Activated T-helper 17 cell treated with anti-CD3 and anti-CD28 coated beads, Interleukin-2, amount 50 U/mL, for 72 hours (primary cell): Measurements from ENCODE around the gene NNT. TPM values are rescaled to one million over a fixed set of nuclear protein-coding genes. Genes with fewer than 3 reads are reported as not detected.
A peak's percentile ranks its signal among the peaks of the same experiment; 100 is the strongest.

Experiments used
- ATAC-seq: fragments of 150-1000 bp; cut with Tn5 transposase; replicated peaks from 2 replicates; pipeline ENCODE4 v1.10.0; 2021; ENCODE audit warnings: mild to moderate bottlenecking, moderate library complexity
- H3K27ac Mint-ChIP-seq: one replicate; pipeline ENCODE4 v1.8.0; 2022; ENCODE audit warnings: mixed read lengths
- H3K27me3 Mint-ChIP-seq: one replicate; pipeline ENCODE4 v1.8.0; 2022; ENCODE audit warnings: mixed read lengths
- H3K36me3 Mint-ChIP-seq: one replicate; pipeline ENCODE4 v1.8.0; 2022; ENCODE audit warnings: low read depth, mild to moderate bottlenecking, mixed read lengths
- H3K4me1 Mint-ChIP-seq: one replicate; pipeline ENCODE4 v1.8.0; 2022; ENCODE audit warnings: mixed read lengths
- H3K4me3 Mint-ChIP-seq: one replicate; pipeline ENCODE4 v1.8.0; 2022; ENCODE audit warnings: mild to moderate bottlenecking, mixed read lengths
- H3K9me3 Mint-ChIP-seq: one replicate; pipeline ENCODE4 v1.8.0; 2022; ENCODE audit warnings: mixed read lengths
- total RNA-seq, 2 donors: library from RNA; stranded (reverse); gene quantifications; one replicate each; pipeline ENCODE4 v1.2.3, GENCODE V29; 2022

The NNT gene
- total RNA-seq, 2 donors from 2014 or later = 87.5 to 97.2 TPM

DNA sequence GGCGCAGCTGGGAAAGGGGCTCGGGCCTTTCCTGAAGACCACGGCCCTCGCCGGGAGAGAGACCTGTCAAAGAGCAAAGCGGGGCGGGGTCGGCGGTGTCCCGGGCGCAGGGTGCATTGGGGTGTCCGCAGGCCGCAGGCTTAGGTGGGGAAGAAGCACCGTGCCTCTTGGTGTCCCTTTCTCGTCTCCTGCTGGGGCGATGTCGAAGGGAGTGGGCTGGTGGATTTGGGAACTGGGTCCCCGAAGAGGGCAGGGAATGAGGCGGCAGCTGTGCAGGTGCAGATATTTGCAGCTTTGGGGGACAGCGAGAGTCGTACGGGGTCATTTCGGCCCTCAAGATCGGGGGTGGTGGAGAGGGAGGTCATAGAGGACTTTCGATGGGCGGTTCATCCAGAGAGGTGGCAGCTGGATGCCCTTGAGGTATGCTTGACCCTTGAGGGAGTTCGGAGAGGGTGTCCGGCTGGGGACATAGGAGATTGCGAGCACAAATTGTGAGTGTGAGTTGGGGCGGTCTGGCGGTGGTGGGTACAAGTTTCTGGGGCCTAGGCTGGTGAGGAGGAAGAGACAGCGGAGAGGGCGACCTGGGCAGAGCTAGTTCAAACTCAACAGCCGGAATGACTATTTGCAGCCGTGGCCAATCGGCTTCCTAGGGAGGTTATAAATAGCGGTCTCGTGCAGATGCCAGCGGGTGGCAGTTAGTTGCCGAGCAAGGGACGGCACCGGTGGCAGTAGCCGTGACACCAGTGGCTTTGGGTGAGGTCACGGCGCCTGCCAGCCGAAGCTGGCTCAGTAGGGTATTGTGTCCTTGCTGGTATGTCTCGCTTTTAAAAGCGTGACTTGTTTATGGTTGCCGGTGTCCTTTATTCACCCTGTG lies 601 bp downstream of the NNT start:
- peaks cover 18% of the 10 kb centered on the region for H3K4me1 Mint-ChIP-seq
- H3K27me3 Mint-ChIP-seq = no peaks in the 10 kb centered on the region
- peak overlapping the region; percentile 93 for H3K27ac Mint-ChIP-seq

DNA sequence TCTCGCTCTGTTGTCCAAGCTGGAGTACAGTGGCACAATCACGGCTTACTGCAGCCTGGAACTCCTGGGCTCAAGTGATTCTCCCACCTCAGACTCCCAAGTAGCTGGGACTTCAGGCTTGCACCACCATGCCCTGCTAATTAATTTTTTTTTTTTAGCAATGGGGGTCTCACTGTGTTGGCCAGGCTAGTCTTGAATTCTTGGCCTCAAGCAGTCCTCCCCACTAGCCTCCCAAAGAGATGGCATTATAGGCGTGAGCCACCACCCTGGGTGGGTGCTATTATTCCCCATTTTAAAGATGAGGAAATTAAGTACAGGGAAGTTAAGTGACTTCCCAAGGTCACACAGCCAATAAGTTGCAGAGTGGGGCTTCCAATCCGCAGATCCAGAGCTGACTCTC lies 1.7 kb downstream of the NNT start:
- no peak for ATAC-seq
- Mint-ChIP-seq H3K4me1 (peaks cover 18% of the 10 kb centered on the region), H3K9me3 (no peaks in the 10 kb centered on the region), H3K27me3 (no peaks in the 10 kb centered on the region), H3K4me3 (peak overlapping the region; percentile 94), H3K27ac (no peak overlapping the region), H3K36me3 (peaks cover 49% of the 10 kb centered on the region)

More for the DNA sequence above, 601 bp downstream of the NNT start:
- peak; percentile 82 for ATAC-seq
- peaks cover 40% of the 10 kb centered on the region for H3K36me3 Mint-ChIP-seq
- peak overlapping the region; percentile 94 for H3K4me3 Mint-ChIP-seq
- H3K9me3 Mint-ChIP-seq = no peaks in the 10 kb centered on the region

DNA sequence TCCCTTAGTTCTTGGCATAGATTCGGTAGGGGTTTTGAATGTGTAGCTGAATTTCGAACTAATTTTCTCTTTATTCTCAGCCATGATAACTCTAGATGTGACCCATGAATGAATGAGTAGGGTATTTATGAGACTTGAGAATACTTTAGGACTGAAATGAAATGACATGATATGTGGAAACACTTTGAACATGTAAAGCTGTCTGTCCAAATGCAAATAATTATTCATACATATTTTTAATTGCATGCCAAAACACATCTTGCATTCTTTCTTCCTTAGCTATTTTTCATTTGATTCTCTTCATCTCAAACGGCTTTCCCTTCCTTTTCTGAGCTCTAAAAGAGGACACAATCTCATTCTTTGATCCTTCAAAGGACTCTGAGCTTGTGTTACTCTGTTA lies 3.4 kb downstream of the NNT start:
- peak overlapping the region; percentile 58 for H3K27ac Mint-ChIP-seq
- H3K4me1 Mint-ChIP-seq = peaks cover 18% of the 10 kb centered on the region
- H3K9me3 Mint-ChIP-seq = no peaks in the 10 kb centered on the region
- ATAC-seq = no peak
- H3K4me3 Mint-ChIP-seq = no peak overlapping the region
- H3K36me3 Mint-ChIP-seq = peaks cover 65% of the 10 kb centered on the region
- no peaks in the 10 kb centered on the region for H3K27me3 Mint-ChIP-seq

DNA sequence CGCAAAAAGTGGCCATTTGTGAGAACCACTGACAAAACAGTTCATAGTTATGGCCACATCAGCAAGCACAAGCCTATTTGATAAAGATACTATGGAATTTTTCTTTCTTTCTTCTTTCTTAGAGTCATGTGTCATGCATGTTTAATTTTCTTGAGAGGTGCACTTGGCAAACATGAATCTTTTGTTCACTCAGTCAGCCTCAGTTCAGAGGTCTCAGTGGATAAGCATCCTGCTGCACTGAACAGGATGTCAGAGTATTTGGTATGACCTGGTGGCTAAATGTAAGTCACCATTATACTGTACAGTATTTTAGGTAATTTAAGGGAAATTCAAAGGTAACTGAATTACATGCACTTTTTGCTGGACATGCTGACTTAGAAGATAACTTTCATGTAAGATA lies 5.4 kb downstream of the NNT start:
- no peak for ATAC-seq
- H3K27me3 Mint-ChIP-seq = no peaks in the 10 kb centered on the region
- H3K27ac Mint-ChIP-seq = no peak overlapping the region
- peaks cover 23% of the 10 kb centered on the region for H3K4me1 Mint-ChIP-seq
- no peak overlapping the region for H3K4me3 Mint-ChIP-seq
- no peaks in the 10 kb centered on the region for H3K9me3 Mint-ChIP-seq
- H3K36me3 Mint-ChIP-seq = peaks cover 81% of the 10 kb centered on the region

DNA sequence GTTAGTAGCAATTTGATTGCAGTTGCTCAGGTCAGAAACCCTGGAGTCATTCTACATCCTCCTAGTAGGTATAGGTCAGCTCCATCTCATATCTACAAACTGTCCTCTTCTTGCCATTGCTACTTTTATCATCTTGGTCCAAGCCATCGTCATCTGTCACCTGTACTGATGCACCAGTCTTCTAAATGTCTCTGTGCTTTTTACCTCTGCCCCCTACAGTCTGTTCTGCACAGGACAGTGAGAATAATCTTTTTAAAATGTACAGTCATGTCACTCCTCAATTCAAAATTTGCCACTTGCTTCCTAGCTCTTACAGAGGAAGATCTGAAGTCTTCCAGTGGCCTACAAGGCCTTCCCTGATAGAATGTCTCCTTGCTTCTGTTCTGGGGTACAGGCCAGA lies 6.8 kb downstream of the NNT start:
- Mint-ChIP-seq H3K36me3 (peaks cover 83% of the 10 kb centered on the region), H3K27ac (no peak overlapping the region), H3K9me3 (no peaks in the 10 kb centered on the region), H3K4me1 (peaks cover 19% of the 10 kb centered on the region), H3K27me3 (no peaks in the 10 kb centered on the region), H3K4me3 (no peak overlapping the region)
- peak; percentile 69 for ATAC-seq

DNA sequence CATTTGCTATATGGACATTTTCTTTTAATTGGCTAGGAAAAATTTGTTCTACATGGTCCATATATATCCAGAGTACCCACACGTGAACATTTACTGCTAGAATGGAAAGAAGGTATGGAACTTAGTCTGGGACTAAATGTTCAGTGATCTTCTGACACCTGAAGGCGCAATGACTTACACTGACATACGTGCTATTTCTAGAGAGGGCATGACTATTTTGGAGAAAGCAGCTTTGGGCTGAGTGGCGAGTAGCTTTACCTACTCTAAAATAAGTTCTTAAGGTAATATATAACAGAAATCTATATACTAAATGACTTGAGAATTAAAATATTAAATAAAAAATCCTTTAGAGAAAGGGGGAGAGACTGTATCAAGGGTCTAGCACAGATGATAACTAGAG lies 10.4 kb downstream of the NNT start:
- no peak overlapping the region for H3K4me3 Mint-ChIP-seq
- no peak for ATAC-seq
- H3K27ac Mint-ChIP-seq = no peak overlapping the region
- peaks cover 5% of the 10 kb centered on the region for H3K4me1 Mint-ChIP-seq
- peaks cover 90% of the 10 kb centered on the region for H3K36me3 Mint-ChIP-seq
- no peaks in the 10 kb centered on the region for H3K9me3 Mint-ChIP-seq
- no peaks in the 10 kb centered on the region for H3K27me3 Mint-ChIP-seq

DNA sequence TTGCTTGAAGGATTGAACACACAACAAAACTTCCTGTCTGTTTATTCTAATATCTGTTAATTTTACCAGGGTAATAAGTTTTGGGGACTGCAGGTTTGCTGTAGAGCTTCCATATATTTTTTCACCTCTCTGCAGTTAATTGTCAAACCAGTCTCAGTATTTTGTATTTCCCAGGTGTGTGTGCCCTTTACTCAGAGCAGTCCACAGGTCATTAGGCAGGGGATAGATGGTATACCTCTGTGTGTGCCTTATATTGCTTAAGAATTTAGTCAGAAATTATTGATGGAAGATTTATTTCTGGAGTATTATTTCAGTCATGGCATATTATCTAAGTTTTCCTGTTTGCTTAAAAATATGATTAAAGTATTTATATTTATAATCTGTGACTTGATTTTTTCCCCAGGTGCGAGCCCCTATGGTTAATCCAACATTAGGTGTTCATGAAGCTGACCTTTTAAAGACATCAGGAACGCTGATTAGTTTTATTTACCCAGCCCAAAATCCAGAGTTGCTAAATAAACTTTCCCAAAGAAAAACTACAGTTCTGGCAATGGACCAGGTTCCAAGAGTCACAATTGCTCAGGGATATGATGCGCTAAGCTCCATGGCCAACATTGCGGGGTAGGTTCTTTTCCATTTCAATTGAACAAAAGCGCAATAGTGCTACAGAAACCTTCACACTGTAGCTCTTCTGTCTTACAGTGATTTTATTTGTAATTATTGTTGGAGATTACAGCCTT lies 12.6 kb downstream of the NNT start:
- Mint-ChIP-seq H3K27me3 (no peaks in the 10 kb centered on the region), H3K4me3 (no peak overlapping the region), H3K4me1 (peaks cover 5% of the 10 kb centered on the region), H3K9me3 (no peaks in the 10 kb centered on the region), H3K36me3 (peaks cover 88% of the 10 kb centered on the region), H3K27ac (no peak overlapping the region)
- ATAC-seq = no peak

DNA sequence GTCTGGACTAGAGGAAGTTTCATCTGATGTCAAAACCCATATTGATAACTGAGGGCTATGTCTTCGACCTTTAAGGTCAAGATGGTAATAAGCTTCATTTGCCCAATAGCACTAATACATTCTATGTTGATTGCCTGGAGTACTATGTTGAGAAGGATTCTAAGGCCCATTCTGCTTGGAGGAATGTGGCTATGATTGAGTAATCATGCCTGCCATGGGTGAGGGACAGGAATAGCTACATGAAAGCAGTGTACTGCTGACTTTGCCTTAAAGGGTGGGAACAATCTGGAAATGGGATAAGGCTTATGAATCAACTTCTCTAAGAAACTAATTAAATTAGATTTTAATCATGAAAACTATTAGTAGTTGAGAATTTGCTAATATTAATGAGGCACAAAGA lies 13.6 kb downstream of the NNT start:
- no peaks in the 10 kb centered on the region for H3K27me3 Mint-ChIP-seq
- no peaks in the 10 kb centered on the region for H3K9me3 Mint-ChIP-seq
- no peak overlapping the region for H3K4me3 Mint-ChIP-seq
- H3K4me1 Mint-ChIP-seq = peaks cover 5% of the 10 kb centered on the region
- ATAC-seq = no peak
- H3K36me3 Mint-ChIP-seq = peaks cover 86% of the 10 kb centered on the region
- H3K27ac Mint-ChIP-seq = no peak overlapping the region

DNA sequence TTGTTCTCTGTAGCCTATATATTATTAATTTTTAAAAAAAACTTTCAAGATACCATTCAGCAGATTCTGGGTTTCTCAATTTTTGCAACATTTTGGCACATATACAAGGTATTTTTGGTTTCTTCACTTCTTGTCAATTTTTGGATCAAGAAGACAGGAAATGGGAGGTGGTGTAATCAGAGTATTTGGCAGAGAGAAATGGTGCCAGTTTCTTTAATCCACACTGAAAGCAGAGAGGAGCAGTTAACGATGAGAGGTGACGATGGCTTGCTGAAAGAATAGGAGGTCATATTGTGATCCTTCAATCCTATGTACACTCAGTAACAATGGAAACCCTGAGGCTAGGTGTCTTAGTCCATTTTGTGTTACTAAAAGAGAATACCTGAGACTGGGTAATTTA lies 16.4 kb downstream of the NNT start:
- Mint-ChIP-seq H3K9me3 (no peaks in the 10 kb centered on the region), H3K4me3 (no peak overlapping the region), H3K4me1 (peaks cover 7% of the 10 kb centered on the region), H3K27me3 (no peaks in the 10 kb centered on the region), H3K36me3 (peaks cover 86% of the 10 kb centered on the region), H3K27ac (no peak overlapping the region)
- ATAC-seq = no peak

DNA sequence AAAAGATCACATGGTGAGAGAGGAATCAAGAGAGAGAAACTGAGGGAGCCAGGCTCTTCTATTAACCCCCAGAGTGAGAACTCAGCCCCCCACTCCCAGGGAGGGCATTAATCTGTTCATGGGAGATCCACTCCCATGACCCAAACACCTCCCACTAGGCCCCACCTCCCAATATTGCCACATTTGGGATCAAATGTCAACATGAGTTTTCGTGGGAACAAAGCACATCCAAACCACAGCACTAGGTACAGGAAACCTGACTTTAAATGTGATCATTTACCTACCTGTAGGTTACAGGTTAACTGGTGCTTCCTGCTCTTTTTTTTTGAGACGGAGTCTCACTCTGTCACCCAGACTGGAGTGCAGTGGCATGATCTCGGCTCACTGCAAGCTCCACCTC lies 16.9 kb downstream of the NNT start:
- no peak overlapping the region for H3K4me3 Mint-ChIP-seq
- ATAC-seq = no peak
- H3K9me3 Mint-ChIP-seq = no peaks in the 10 kb centered on the region
- H3K27ac Mint-ChIP-seq = no peak overlapping the region
- peaks cover 89% of the 10 kb centered on the region for H3K36me3 Mint-ChIP-seq
- H3K27me3 Mint-ChIP-seq = no peaks in the 10 kb centered on the region
- peaks cover 7% of the 10 kb centered on the region for H3K4me1 Mint-ChIP-seq

DNA sequence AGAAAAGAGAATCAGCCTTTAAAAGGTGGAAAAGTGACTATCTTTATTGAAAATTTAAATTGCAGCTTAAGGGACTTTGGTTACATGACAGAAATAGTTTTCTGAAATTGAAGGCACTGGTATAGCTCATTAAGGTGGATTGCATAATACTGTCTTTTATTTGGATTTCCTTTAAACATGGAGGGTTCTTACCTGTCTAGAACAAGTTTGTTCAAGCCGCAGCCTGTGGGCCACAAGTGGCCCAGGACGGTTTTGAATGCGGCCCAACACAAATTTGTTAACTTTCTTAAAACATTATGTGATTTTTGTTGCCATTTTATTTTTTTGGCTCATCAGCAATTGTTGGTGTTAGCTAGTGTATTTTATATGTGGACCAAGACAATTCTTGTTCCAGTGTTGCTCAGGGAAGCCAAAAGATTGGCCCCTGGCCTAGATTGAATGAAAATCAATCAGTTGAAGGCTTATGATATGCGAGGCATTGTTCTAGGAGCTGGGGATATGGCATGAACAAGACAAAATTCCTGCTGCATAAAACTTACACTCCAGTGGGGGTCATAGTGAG lies 18.0 kb downstream of the NNT start:
- H3K4me1 Mint-ChIP-seq = peaks cover 7% of the 10 kb centered on the region
- H3K4me3 Mint-ChIP-seq = no peak overlapping the region
- ATAC-seq = no peak
- no peaks in the 10 kb centered on the region for H3K9me3 Mint-ChIP-seq
- no peaks in the 10 kb centered on the region for H3K27me3 Mint-ChIP-seq
- H3K36me3 Mint-ChIP-seq = peaks cover 81% of the 10 kb centered on the region
- no peak overlapping the region for H3K27ac Mint-ChIP-seq

DNA sequence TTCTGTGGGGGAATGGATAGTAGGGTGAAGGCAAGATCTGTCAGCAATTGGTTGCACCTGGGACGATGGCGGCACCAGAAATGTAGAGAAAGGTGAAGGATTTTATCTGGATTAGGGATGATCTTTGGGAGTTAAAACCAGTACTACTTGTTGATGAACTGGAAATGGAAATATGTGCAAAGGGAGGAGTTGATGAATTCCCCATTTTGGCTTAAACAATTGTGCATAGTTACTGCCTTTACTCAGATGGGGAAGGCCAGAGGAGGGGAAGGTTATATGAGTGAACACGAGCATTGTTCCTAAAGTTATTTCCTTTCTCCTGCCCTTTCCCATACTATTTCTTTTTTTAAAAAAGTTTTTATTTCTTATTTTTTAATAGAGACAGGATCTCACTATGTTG lies 19.1 kb downstream of the NNT start:
- Mint-ChIP-seq H3K27ac (no peak overlapping the region), H3K4me3 (no peak overlapping the region), H3K27me3 (no peaks in the 10 kb centered on the region), H3K9me3 (no peaks in the 10 kb centered on the region), H3K36me3 (peaks cover 71% of the 10 kb centered on the region), H3K4me1 (peaks cover 7% of the 10 kb centered on the region)
- no peak for ATAC-seq

DNA sequence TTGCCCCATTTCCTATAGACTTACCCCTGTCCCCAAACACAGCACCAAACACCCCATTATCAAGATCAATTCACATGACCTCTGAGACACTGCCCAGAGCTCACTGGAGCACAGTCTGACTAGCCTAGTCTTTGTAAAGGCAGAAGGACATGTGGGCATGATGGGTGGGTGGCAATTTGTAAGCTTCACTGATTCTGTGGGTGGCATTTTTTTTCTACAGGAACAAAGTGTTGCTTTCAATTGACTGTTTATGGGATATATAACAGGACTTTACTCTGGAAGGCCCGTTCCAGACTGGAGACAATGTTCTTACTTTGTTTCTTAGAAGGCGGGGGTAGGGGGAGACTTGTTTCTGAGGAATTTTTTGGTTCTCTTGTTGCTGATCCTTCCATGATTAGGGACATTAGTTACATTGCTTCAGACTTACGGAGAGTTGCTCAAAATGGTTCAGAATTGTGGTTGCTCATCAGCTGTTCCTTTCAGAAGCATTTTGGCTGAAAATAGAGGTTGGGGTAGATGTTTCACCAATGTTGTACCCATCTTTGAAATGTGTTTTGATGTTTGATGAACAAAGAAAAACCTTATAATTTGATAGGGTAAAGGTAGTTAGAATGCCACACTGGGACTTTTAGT lies 20.2 kb downstream of the NNT start:
- Mint-ChIP-seq H3K4me3 (no peak overlapping the region), H3K36me3 (peaks cover 65% of the 10 kb centered on the region), H3K4me1 (peaks cover 7% of the 10 kb centered on the region), H3K27ac (peak overlapping the region; percentile 49), H3K9me3 (no peaks in the 10 kb centered on the region), H3K27me3 (no peaks in the 10 kb centered on the region)
- no peak for ATAC-seq

DNA sequence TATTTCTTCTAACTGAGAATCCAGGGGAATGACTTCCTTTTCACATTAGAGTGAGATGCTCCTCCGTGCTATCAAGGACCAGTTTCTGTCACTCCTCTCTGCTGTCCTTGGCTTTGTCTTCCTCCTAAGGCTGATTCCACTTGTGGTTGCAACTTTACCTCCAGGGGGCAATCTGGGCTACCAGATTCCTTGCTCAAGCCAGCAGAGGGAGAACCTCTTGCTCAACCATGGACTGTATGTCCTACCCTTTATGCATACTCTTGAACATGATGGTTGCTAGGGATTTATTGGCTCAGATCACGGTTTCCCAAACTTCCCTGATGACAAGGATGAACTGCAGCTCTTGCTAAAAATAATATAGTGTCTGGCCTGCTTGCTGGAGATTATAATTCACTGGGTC lies 24.0 kb downstream of the NNT start:
- no peaks in the 10 kb centered on the region for H3K27me3 Mint-ChIP-seq
- H3K9me3 Mint-ChIP-seq = no peaks in the 10 kb centered on the region
- no peak overlapping the region for H3K4me3 Mint-ChIP-seq
- peaks cover 13% of the 10 kb centered on the region for H3K4me1 Mint-ChIP-seq
- peaks cover 74% of the 10 kb centered on the region for H3K36me3 Mint-ChIP-seq
- H3K27ac Mint-ChIP-seq = no peak overlapping the region
- no peak for ATAC-seq
